Tongue (tissue), 2 donors: Measurements from ENCODE around the gene HHAT. TPM values are rescaled to one million over a fixed set of nuclear protein-coding genes. Genes with fewer than 3 reads are reported as not detected.
A peak's percentile ranks its signal among the peaks of the same experiment; 100 is the strongest.

Experiments
- DNase-seq: peaks from one replicate; pipeline ENCODE4 v3.0.0-alpha.2; 2015
- total RNA-seq: library from RNA; depleted of rRNA; stranded (reverse); fragments of >200 nt; gene quantifications from one replicate; pipeline ENCODE4 v1.2.3, GENCODE V29; 2014

Gene HHAT
- total RNA-seq, 1 donor from 2014 or later, result 8.3 TPM

DNA sequence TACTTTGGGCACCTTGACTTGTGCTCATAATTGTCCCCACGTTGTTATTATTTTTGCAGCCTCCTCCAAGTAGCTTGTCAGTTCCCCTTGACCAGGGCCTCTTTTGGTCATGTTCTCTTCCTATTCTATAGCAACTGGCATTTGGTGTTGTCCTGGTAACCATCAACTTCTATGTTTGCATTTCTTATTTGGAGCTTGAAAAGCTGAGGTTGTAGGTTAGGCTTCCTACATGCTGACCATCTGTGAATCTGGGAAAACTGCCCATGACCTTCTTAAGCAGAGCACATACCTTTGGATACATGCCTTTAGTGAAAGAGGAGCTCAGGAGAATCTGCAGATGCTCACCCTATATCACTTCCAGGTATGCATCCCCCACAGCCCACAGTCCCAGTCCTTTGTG is 160.8 kb downstream of the HHAT start:
- DNase-seq, result peak; percentile 86

DNA sequence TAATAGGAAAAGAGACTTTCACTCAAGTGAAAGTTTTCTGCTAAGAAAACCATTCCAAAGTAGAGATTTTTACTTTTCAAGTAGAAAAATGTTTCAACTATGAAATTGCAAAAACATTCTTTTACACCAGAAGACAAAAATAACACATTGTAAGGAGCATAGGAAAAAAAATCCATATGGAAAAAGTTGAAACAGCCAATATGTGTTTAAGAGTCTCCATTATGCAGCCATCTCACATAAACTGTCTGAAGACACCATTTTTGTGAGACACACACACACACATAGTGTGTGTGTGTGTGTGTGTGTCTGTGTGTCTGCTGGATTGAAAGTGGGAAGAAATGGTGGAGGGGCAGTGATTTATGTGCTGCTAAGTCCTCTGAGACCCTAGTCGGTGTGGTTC is 162.1 kb downstream of the HHAT start:
- no peak for DNase-seq

DNA sequence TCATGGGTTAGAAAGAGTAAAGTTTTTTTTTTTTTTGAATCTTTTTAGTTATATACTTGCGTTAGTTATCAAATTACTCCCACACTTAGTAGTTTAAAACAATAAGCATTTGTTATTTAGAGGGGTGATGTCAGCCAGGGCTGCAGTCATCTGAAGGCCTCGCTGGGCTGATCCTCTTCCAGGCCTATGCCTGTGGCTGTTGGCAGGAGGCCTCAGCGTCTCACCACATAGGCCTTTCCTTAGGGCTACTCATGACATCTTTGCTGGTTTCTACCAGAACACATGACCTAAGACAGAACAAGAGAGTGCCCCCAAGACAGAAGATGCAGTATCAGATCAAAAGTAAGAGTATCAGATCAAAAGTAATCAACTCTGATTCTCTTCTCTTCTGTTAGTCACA is 167.4 kb downstream of the HHAT start:
- no peak for DNase-seq

DNA sequence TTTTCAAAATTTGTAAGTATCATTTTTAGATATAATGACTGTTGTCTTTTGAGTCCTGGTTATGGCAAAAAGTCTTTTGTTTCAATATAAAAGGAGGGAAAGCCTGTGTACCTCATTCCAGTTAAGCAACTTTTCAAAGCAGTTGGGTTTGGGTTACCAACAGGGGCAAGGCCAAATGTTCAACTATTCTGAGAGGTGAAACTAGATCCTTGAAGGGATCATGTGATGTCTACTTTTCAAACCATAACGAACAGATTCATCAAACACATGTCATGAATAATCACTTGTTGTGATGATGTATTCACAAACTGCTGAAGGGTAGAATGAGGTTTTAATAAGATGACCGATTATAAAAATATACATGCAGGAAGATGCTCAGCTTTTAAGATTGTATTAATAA is 171.3 kb downstream of the HHAT start:
- no peak for DNase-seq

DNA sequence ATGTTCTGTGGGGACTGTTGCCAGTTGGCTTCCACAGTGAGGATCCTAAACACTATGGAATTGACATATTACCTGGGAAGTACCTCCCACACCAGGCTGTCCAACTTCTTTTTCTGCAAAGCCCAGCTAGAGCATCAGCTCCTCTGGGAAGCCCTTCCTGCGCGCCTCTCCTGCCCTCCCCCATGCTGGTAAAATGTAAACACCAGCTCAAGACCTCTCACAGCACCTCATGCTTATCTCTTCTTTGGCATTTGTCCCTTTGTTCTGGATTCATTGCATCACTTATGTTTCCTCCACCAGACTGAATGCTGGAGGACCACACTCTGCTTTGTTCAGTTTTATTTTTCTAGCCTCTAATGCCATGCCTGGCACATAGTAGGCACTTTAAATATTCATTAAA is 172.1 kb downstream of the HHAT start:
- no peak for DNase-seq

DNA sequence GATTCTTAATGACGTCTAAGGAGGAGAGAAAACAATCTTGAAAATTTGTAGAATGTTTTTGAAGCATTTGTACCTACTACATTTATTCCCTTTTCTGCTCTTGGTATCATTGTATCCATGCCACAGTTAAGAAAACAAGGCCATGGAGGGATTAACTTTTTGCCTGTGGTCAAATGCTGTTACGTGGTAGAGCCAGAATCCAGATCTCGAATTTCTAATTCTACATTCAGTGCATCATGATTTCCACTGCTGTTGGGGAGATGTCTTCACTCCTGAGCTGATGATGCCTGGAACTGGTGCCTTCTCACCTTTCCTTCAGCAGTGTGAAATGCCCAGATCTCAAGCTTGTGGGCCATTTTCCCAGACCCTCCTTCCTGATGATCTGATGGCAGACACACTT is 175.6 kb downstream of the HHAT start:
- no peak for DNase-seq

DNA sequence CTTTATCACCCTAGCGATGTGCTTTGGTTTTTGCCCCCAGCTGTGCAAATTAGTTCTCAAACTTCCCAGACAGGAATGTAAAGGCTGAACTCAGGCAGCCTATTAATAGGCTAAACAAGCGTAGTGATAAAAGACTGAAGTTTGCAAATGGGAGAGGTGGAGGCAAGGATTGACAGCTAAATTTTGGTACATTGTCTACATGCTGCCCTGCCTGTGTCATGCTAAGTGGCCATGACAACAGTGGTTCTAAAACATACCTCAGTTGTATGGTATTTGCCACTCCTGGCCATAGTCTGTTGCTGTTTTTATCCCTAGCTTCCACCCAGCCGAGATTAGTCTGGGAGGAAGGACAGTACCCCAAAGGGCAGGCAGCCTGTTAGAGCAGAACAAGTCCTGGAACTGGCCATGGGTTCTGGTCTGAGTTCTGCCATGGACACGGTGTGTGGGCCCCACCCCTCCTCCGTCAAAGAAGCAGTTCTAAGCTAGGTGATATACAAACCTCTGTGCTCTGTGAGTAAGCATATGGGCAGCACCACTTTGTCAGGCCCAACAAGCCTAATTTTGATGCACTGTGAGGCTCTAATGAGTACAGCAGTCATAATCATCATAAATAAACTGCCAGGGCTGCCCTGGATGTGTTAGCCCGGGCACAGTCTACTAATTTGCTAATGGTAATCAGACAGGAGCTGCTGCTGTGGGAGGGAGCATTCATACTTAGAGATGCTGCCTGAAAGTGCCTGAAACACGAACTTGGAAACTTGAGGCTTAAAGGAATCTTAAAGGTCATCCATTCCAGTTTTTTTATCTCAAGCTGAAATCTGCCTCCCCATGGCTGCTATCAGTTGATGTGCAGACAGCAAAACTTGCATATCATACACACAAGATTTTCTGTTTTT is 177.1 kb downstream of the HHAT start:
- no peak for DNase-seq

DNA sequence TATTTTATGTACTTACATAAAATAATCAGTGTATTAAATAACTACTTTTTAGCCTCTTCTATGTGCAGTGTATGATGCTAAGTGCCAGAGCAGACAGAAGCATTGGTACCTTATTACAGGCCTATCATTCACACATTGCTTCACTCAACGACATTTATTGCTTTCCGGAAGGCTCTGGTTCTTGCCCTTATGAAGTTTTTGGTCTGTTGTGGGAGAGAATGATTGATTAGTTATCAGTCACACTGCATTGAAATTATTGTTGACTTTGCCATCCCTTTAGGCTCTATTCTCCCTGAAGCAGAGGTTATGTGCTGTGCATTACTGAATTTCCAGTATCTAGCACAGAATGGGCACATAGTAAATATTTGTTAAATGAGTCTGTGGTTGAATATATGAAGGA is 178.0 kb downstream of the HHAT start:
- no peak for DNase-seq

DNA sequence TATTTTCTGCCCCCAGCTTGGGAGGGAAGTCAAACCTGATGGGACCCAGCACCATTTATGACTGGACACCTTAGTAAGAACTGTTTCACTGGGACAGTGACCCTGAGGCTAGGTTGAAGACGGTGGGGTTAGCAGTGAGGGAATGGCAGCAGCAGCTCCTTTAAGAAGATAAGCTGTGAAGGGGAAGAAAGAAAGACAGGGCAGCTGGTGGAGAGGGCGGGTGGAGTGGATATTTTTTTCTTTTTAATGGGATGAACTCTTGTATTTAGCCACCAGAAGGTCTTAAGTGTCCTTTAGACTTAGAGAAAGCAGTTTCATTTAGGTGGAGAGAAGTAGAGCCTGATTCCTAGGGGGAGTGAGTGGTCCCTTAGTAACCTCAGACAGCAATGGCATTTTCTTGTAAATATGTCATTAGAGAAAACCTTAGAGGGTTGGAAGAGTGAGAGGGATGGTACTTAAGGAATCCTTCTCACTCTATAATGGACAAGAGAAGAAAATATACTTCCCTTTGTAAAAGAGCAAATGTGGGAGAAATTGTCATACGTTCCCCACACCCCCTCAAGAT is 187.5 kb downstream of the HHAT start:
- no peak for DNase-seq

DNA sequence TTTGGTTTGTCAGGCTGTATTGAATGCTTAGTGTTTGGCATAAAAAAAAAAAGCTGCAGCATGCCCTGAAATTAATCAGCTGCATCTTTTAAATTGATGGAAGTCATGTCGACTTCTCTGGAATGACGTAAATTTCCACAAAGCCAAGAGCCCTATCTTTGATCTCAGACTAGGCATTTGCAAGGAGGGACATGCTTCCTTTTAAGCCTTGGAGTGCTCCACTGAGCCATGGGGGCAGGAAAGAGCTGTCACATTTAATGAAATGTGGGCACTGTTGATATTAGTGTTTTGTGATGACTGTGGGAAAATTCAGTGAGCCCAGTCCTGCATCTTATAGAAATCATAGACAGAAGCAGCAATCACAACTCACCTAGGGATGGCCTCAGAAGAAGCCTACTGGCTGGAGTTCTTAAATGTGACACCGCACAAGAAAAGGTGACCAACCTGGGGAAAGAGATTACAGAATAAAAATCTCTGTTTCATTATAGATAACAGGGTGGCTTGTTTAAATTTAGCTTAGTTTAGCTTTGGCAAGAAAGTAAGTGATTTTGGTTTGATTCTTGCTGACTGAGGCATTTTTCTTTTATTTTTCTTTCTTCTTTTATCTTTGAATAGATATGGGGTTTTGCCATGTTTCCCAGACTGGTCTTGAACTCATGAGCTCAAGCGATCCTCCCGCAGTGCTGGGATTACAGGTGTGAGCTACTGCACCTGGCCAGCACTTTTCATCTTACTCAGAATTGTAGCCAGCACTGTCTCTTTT is 188.2 kb downstream of the HHAT start:
- no peak for DNase-seq

DNA sequence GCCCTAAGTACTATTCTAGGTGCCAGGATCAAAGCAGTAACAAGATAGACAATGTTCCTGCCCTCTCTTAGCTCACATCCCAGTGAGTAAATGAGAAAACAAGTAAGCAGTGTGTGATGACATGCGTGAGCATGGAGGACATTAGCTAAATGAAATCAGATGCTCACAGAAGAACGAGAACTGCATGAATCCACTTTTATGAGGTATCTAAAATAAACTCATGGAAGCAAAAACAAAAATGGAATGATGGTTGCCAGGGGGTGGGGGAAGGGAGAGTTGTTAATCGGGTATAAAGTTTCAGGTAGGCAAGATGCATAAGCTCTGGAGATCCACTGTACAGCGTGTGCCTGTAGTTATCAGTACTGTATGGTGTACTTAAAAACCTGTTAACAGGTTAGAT is 195.1 kb downstream of the HHAT start:
- DNase-seq, result no peak

DNA sequence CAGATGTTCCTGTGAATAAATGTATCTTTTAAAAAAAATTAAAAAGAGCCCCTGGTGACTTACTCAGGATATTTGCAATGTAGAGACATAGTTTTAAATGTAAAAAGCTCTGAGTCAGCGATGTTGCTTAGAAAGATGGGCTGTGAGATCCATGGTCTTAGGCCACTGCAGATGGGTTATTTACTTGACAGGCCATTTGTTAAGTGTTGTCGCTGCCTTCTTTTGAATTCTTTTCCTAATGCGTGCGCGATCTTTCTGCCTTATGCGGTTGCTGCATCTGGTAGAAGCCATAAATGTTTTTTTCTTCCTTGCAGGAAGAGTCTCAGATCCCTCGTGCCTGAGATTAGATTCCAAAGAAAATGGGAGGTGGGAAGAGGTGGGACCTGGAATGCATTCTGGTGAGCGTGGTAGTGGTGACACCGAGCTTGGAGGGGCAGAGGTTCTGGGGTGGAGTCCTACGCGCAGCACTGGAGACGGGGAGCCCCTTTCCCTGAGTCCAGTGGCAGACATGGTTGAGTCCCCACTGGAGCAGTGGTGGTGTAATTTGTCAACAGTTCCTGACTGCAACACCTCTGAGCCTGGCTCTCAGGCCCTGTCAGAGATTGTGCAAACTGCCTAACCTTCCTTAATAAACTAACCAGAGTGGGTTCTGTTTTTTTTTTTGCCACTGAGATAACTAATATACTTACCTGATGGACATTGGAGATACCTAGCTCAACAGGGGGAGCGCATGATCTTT is 197.2 kb downstream of the HHAT start:
- DNase-seq, result no peak

DNA sequence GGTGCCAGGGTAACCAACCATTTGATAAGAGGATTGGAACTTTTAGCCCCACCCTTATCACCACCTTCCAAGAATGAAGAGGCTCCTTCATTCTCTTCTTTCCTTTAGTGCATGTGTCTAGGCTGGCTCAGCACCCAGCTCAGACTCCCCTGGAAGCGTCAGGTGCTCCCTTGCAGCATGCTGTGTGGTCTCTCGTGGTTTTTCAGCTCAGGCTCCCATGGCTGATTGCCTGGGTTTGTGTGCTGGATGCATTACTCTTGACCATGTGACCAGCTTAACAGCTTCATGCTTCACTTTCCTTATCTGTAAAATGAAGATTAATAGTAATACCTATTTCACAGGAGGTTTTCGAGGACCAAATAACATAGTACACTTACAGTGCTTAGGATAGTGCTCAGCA is 198.4 kb downstream of the HHAT start:
- no peak for DNase-seq

DNA sequence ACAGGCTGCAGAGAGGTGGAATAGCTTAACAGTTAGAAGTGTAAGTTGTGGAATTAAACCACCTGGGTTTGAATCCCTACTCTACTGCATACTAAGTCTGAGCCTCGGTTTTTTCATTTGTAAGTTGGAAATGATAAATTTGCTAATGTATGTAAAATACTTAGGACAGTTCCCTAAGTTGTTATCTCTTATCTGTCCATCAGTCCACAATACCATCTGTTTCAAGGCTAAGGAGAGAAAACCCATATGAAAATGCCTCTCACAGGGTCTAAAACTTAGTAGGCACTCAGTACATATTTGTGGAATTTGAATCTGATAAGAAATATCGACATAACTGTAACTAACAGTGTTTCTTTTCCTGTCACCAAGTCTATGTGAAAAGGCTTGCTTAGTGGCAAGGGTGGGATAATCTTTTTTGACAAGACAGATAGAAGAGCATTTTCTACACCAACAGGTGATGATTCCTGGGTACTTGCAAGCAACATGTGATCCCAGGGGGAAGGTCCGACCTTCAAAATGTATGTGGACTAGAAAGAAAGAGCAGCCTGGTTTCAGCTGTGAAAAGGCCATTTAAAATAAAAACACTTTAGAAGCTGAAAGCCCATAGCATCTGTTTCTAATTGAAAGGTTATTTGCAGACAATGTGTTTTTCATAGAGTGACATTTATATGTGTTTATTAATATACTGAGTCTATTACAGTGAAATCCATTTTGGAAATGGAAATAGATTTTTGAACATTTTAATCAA is 202.9 kb downstream of the HHAT start:
- DNase-seq, result no peak

DNA sequence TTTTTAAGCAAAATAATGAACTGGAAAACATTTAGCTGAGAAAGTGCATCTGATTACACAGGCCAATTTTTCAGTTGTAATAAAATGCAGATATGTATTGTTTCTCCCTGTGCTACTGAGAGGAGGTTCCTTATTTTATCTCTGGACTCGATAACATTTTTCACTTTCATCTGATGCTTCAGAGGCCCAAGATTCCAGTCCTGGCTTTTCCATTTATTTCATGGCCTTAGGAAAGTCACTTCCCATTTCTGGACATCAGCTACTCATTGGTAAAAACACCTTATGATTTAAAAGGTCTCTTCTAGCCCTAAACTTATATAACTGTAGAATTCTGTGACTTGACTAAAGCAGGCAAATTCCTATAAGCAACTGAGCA is 203.5 kb downstream of the HHAT start:
- DNase-seq, result no peak

DNA sequence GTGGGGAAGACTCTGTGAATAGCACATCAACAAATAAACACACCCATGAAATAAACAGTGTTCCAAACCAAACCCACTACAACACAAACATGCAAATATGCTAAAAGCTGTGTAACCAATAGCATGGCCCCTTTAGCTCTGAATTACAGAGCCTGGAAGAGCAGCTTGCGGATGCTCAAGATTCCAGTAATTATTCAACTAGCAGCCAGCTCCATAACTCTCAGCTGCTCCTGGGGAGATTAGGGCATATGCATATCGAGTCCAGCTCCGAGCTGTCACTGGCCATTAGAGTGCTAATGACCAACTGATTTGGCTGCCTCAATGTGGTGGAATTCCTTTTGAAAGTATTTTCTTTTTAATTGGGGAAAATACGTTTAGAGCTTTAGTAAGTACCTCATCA is 207.1 kb downstream of the HHAT start:
- DNase-seq, result no peak

DNA sequence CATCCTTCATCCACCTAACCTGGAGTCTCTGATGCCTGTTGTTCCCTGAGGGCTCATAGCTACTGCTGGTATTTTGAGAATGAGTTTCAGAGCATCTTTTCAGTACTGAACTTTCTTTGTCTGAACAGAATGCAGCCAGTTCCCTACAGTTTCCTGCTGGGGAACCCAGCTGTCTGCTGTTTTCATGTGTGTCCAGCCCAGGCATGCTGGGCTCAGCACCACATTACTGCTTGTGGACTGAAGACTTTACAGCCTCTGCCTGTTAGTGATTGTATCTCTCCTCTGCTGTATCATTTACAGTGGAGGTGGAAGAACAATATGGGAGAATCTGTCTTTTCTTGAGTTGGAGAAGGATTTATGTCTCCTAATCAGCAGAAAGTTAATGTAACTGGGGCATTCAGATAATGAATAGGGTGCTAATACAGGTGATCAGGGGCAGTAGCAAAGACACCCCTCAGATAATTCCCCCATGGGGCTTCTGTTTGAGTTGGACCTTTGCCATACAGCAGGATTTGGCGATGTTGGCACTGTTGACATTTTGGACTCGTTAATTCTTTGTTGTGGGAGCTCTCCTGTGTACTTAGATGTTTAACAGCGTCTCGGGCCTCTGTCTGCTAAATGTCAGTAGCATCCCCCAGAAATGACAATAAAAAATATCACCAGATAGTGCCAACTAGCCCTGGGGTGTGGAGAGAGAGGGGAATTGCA is 207.7 kb downstream of the HHAT start:
- no peak for DNase-seq

DNA sequence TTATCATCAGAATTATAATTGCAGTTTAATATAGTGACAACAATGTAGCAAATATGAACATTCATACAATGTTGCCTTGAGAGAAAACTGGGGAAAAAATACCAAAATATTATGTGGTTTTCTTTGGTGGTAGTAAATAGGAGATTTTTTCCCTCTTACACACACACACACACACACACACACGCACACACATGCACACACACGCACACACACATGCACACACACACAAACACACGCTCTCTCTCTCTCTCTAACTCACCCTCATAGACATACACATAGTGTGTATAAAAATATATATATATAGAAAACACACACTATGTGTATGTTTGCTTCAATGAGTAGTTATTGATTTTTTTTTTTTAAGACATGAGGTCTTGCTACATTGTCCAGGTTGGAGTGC is 211.6 kb downstream of the HHAT start:
- no peak for DNase-seq

DNA sequence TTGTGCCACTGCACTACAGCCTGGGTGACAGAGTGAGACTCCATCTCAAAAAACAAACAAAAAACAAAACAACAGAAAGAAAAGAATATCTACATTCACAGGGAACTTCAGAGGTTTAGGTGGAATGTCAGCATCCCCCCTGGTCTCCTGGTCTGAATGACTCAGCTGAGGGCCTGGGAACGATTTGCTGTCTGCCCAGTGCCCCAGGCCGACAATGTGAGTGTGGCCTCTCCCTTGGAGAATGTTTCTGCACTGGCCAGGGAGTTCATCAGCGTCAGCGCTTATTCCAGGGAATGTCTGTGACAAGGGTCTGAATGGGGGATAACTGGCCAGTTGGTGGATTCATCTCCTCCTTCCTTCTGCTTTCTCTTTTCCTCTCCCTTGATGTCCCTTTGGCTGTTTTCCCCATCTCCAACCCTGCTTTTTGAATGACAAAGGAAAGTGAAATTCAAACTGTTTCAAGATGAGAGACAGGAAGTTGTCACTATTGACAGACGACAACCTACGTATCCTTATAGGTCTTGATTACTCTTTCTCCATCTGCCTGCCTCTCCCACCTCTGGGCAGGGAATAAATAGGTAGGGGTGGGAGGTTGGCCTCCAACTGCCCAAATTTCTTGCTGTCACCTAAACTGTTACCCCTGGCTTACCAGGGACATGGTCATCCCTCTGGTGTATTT is 213.1 kb downstream of the HHAT start:
- no peak for DNase-seq

DNA sequence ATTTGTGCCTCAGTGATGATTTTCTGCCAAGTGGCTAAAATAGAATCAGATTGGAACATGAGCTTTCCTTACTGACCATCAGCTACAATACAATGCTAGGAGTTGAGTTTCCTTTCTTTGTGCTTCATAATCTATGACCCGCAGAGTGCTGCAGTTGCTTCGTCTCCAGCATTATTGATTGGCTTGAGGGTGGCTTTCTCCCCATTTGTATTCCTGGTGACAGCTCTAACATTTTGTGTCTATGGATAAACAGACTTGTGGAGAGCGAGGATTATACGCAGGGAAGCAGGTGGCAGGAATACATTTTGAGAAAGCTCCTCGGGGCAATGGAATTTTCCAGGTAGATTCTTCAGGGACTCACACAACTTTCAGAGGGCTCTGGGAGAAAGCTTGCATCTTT is 223.2 kb downstream of the HHAT start:
- no peak for DNase-seq

DNA sequence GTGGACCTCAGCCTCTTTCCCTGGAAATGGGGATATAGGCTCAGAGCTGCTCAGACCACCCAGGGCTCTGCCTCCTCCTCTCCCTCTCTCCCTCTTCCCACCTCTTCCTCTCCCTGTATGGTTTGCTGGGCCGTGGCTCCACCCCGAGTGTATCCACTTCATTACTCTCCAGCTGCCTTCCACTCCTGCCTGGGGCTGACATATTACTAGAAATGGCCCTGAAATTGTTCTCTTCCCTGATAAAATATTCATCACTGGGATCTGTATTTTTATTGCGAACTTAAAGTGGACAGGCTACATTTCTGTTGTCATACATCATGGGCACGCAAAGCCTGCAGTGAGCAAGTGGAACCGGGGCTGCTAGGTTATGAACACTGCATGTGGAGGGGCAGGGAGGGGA is 225.0 kb downstream of the HHAT start:
- DNase-seq, result no peak
